ENCODE measurements around the gene MAP4K4.

MAP4K4 gene

GRCh38 chr2:101814752-101815151 lies 117.2 kb downstream of the MAP4K4 start:
- in situ Hi-C loops (cut with HindIII; ENCODE audit: low pct_unique_long_range_greater_than_20kb, low sequenced_read_pairs): no loop called here

DNA sequence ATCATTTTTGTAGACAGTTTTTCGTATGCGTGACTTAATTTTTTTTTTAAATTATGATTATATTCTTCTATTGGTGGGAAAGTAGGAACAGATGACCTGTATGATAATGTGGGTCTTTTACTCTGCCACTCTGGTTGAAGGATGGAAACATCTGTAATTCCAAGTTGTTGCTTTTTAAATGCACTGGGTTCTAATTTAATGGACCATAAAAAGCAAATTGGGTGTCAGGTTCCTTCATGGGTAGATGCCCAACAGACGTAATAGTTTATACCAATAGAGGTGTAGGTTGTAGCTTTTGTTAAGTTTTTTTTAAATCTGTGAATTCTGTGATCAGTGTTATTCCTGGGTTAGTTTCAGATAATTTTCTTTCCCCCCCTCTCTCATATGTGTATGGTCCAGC lies 117.6 kb downstream of the MAP4K4 start:
- in situ Hi-C loops (cut with HindIII; ENCODE audit: low pct_unique_long_range_greater_than_20kb, low sequenced_read_pairs): no loop called here
- TF ChIP-seq JUND (IDR thresholded peaks at IDR 0.05; ENCODE audit: low read depth): no peak
- DNase-seq (ENCODE audit: low read depth in 1 of 2, low spot score in 1 of 2): no peak

More at GRCh38 chr2:101814752-101815151, 117.2 kb downstream of the MAP4K4 start:
- no peak for TF ChIP-seq JUND (IDR thresholded peaks at IDR 0.05; ENCODE audit: low read depth)
- no peak for DNase-seq (ENCODE audit: low read depth in 1 of 2, low spot score in 1 of 2)

DNA sequence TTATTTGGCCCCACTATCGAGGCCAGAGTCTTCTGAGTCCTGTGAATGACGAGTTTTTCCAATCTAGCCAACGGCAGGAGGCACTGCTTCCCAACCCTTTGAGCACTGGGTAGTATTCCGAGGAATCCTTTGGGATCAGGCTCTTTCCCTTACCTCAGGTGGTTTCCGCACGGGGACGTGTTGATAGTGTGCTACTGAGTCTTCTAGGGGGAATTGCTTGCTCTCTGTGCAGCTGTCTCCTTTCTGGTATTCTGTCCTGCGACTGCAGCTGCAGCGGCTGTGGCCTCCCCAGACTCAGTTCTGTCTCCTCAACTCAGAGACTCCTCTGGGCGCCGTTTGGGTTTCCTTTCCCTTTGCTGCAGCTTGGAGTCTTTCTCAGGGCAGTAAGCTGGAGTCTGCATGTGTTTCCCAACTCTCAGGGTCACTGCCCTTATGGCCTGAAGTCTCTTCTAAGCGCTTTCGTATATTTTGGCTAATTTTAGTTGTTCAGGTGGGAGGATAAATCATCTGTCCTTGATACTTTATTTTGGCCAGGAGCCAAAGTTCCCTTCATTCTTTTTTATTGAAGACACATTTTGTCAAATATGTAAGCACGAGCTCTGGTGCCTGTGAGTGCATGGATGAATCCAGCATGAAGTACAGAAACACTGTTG lies 118.4 kb downstream of the MAP4K4 start:
- TF ChIP-seq JUND (IDR thresholded peaks at IDR 0.05; ENCODE audit: low read depth): no peak
- DNase-seq (ENCODE audit: low read depth in 1 of 2, low spot score in 1 of 2): no peak
- in situ Hi-C loops (cut with HindIII; ENCODE audit: low pct_unique_long_range_greater_than_20kb, low sequenced_read_pairs): no loop called here

GRCh38 chr2:101816598-101816997 lies 119.1 kb downstream of the MAP4K4 start:
- TF ChIP-seq JUND (IDR thresholded peaks at IDR 0.05; ENCODE audit: low read depth): no peak
- in situ Hi-C loops (cut with HindIII; ENCODE audit: low pct_unique_long_range_greater_than_20kb, low sequenced_read_pairs): no loop called here
- no peak for DNase-seq (ENCODE audit: low read depth in 1 of 2, low spot score in 1 of 2)

GRCh38 chr2:101817481-101817880 lies 120.0 kb downstream of the MAP4K4 start:
- in situ Hi-C loops (cut with HindIII; ENCODE audit: low pct_unique_long_range_greater_than_20kb, low sequenced_read_pairs): no loop called here
- TF ChIP-seq JUND (IDR thresholded peaks at IDR 0.05; ENCODE audit: low read depth): no peak
- DNase-seq (ENCODE audit: low read depth in 1 of 2, low spot score in 1 of 2): no peak

GRCh38 chr2:101818531-101819451 lies 121.3 kb downstream of the MAP4K4 start:
- DNase-seq (ENCODE audit: low read depth in 1 of 2, low spot score in 1 of 2): no peak
- in situ Hi-C loops (cut with HindIII; ENCODE audit: low pct_unique_long_range_greater_than_20kb, low sequenced_read_pairs): no loop called here
- no peak for TF ChIP-seq JUND (IDR thresholded peaks at IDR 0.05; ENCODE audit: low read depth)

DNA sequence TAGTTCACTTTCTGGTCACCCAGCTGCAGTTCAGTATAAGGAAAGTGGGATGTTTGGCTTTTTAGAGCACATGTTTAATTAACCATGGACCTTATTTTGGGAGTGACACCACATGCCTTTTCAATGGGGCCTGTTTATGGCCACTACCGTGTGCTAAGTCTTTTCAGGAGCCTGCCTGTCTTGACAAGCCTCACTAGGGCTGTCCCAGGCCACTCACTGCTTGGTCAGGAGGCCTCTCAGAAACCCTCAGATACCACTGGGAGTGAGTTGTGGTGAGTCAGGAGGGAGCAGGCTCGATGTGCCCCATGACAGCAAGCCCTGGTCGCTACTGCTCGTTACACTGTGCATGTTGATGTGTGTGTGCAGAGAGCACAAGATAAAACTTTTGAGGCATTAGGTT lies 123.0 kb downstream of the MAP4K4 start:
- DNase-seq (ENCODE audit: low read depth in 1 of 2, low spot score in 1 of 2): no peak
- in situ Hi-C loops (cut with HindIII; ENCODE audit: low pct_unique_long_range_greater_than_20kb, low sequenced_read_pairs): no loop called here
- TF ChIP-seq JUND (IDR thresholded peaks at IDR 0.05; ENCODE audit: low read depth): no peak

DNA sequence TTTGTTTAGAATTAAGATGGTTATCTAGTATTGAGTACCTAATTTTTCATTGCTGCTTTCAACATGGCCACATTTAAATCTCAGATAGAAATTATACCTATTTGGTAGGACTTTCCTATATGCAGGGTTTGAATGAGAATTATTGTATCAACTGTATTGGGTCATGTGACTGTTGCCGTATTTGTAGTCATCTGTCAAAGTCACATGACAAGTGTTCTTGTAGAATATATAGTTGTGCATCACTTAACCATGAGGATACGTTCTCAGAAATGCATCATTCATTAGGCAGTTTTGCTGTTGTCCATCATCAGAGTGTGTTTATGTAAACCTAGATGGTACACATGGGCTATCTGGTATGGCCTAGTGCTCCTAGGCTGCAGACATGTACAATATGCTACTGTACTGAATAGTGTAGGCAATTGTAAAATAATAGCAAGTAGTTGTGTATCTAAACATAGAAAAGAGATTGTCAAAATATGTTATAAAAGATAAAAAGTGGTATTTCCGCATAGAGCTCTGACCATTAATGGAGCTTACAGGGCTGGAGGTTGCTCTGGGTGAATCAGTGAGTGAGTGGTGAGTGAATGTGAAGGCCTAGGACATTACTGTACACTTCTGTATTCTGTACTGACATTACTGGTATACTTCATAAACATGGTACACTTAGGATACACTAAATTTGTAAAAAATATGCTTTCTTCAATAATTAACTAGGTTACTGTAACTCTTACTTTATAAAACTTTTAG lies 123.7 kb downstream of the MAP4K4 start:
- no peak for TF ChIP-seq JUND (IDR thresholded peaks at IDR 0.05; ENCODE audit: low read depth)
- in situ Hi-C loops (cut with HindIII; ENCODE audit: low pct_unique_long_range_greater_than_20kb, low sequenced_read_pairs): no loop called here
- DNase-seq (ENCODE audit: low read depth in 1 of 2, low spot score in 1 of 2): no peak

DNA sequence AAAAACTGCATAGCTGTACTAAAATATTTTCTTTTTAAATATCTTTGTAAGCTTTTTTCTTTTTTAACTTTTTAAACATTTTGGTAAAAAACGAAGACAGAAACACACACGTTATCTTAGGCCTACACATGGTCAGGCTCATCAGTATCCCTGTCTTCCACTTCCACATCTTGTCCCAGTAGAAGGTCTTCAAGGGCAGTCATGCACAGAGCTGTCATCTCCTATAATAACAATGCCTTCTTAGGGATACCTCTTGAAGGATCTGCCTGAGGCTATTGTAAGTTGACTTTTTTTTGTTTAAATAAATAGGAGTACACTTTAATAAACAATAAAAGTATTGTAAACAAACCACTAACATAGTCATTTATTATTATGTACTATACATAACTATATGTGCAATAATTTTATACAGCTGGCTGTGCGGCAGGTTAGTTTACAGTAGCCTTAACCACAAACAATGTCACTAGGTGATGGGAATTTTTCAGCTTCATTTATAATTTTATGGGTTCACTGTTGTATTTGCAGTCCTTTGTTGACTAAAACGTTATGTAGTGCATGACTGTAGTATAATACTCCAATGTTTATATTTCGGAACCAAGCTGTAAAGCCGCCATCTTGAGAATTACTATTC lies 124.4 kb downstream of the MAP4K4 start:
- DNase-seq (ENCODE audit: low read depth in 1 of 2, low spot score in 1 of 2): peak in 1 of 2 experiments; percentile 38
- TF ChIP-seq JUND (IDR thresholded peaks at IDR 0.05; ENCODE audit: low read depth): no peak
- in situ Hi-C loops (cut with HindIII; ENCODE audit: low pct_unique_long_range_greater_than_20kb, low sequenced_read_pairs): no loop called here

GRCh38 chr2:101823347-101823791 lies 125.9 kb downstream of the MAP4K4 start:
- TF ChIP-seq JUND (IDR thresholded peaks at IDR 0.05; ENCODE audit: low read depth): no peak
- in situ Hi-C loops (cut with HindIII; ENCODE audit: low pct_unique_long_range_greater_than_20kb, low sequenced_read_pairs): no loop called here
- peak; percentile 4 to 73 for DNase-seq (ENCODE audit: low read depth in 1 of 2, low spot score in 1 of 2)

DNA sequence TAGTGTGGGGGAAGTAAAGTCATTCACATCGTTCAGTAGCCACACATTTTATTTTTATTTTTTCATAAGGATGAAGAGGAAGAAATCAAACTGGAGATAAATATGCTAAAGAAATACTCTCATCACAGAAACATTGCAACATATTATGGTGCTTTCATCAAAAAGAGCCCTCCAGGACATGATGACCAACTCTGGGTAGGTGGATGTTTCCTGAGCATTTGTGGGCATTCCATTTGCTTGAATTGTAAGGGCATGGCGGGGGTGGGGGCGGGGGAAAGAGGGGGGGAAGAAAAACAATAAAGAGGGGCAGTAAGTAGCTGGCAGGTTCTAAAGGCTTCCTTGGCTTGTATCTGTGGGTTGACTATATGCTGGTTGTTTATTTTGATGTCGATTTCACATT lies 126.4 kb downstream of the MAP4K4 start:
- TF ChIP-seq JUND (IDR thresholded peaks at IDR 0.05; ENCODE audit: low read depth): no peak
- in situ Hi-C loops (cut with HindIII; ENCODE audit: low pct_unique_long_range_greater_than_20kb, low sequenced_read_pairs): no loop called here
- DNase-seq (ENCODE audit: low read depth in 1 of 2, low spot score in 1 of 2): no peak

DNA sequence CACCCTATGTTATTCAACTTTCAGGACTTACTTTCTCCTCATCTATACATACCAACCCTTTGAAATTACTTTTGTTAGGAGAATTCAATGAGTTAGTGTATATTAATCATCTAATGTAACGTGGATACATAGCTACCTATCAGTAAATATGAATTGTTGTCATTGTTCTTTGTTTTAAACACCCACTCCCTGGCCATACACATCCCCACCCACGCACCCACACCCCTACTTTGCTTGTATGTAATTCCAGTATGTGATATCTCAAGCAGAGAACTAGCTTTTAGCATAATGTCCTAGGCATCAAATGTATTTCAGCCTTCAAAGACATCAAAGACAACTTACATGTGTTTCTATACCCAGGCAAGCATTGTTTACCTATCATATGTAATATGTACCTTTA lies 129.2 kb downstream of the MAP4K4 start:
- in situ Hi-C loops (cut with HindIII; ENCODE audit: low pct_unique_long_range_greater_than_20kb, low sequenced_read_pairs): no loop called here
- no peak for DNase-seq (ENCODE audit: low read depth in 1 of 2, low spot score in 1 of 2)
- TF ChIP-seq JUND (IDR thresholded peaks at IDR 0.05; ENCODE audit: low read depth): no peak

Measured in T47D (cell line).